PC-9 (cell line): ENCODE measurements around the gene EHMT1.

ENCODE experiments used
- EZH2 ChIP-seq: fragments of 200-600 bp; sonication (generic); IDR thresholded peaks from 2 replicates; pipeline ENCODE4 v1.8.0; 2017; ENCODE audit warnings: antibody characterized with exemption, low read depth
- TF ChIP-seq, protein P1 (sequence below): fragments of 200-600 bp; sonication (generic); conservative IDR thresholded peaks from 2 replicates; pipeline ENCODE4 v1.6.1; 2017; ENCODE audit warnings: mixed run types, antibody characterized with exemption, mild to moderate bottlenecking, moderate library complexity

DNA sequence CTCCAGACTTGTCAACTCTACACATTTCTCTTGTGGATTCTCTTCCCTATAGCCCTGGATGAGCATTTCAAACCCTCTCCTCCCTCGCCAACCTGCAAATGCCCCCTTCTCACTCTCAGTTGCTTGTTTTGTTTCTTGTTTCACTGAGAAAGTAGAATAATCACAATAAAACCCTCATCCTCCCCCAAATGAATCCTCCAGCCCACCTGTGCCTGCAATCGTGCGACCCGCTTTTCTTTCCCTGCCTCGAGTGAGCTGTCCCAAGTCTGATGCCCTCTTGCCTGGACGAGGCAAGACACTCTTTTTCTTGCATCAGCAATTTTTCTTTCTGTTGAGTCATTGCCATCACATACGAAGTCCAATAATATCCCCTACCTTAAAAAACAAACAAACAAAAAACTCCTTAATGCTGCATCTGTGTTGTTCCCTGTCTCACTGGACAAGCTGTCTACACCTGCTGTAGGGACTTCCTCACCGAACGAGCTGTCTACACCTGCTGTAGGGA is 255.1 kb downstream of the EHMT1 start:
- TF ChIP-seq, protein P1, sequence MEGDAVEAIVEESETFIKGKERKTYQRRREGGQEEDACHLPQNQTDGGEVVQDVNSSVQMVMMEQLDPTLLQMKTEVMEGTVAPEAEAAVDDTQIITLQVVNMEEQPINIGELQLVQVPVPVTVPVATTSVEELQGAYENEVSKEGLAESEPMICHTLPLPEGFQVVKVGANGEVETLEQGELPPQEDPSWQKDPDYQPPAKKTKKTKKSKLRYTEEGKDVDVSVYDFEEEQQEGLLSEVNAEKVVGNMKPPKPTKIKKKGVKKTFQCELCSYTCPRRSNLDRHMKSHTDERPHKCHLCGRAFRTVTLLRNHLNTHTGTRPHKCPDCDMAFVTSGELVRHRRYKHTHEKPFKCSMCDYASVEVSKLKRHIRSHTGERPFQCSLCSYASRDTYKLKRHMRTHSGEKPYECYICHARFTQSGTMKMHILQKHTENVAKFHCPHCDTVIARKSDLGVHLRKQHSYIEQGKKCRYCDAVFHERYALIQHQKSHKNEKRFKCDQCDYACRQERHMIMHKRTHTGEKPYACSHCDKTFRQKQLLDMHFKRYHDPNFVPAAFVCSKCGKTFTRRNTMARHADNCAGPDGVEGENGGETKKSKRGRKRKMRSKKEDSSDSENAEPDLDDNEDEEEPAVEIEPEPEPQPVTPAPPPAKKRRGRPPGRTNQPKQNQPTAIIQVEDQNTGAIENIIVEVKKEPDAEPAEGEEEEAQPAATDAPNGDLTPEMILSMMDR: no peak
- no peak for TF ChIP-seq EZH2
